Natural killer cell treated with Interleukin-12 subunit alpha and Interleukin-12 subunit beta and Interleukin-15 and Interleukin-18, amount 100 ng/mL, for 72 hours (primary cell): ENCODE results near the gene TRMT10B. TPM values are rescaled to one million over a fixed set of nuclear protein-coding genes. Genes with fewer than 3 reads are reported as not detected.
"Not testable (repeated sequence)": the region's sequence is repeated elsewhere in the genome, so short reads cannot be mapped to it uniquely, and the experiment has no call there.

Source experiments
- ATAC-seq, 2 donors: fragments of 150-1000 bp; cut with Tn5 transposase in 1 of 2; sonication (Bioruptor Pico), chemical (Tn5 transposase) in 1 of 2; 2 replicates each; pipeline ENCODE4 v1.10.0; 2021
- DNase-seq: peaks from one replicate; pipeline ENCODE4 v3.0.0; 2022; ENCODE audit warnings: low spot score
- H3K27ac Mint-ChIP-seq, 2 donors: 1 replicate in 1 of 2; 2 replicates in 1 of 2; pipeline ENCODE4 v1.8.0; 2022; ENCODE audit warnings: mixed read lengths in 2 of 2, mild to moderate bottlenecking in 1 of 2, moderate library complexity in 1 of 2
- H3K27me3 Mint-ChIP-seq, 2 donors: 1 replicate in 1 of 2; 2 replicates in 1 of 2; pipeline ENCODE4 v1.8.0; 2022; ENCODE audit warnings: mixed read lengths in 2 of 2
- H3K36me3 Mint-ChIP-seq: one replicate; pipeline ENCODE4 v1.8.0; 2022; ENCODE audit warnings: mixed read lengths
- H3K4me1 Mint-ChIP-seq, 2 donors: 1 replicate in 1 of 2; 2 replicates in 1 of 2; pipeline ENCODE4 v1.8.0; 2022; ENCODE audit warnings: low read depth in 2 of 2, mixed read lengths in 2 of 2, mild to moderate bottlenecking in 1 of 2
- H3K4me3 Mint-ChIP-seq: one replicate; pipeline ENCODE4 v1.8.0; 2022; ENCODE audit warnings: mixed read lengths
- H3K9me3 Mint-ChIP-seq: 2 replicates; pipeline ENCODE4 v1.8.0; 2022; ENCODE audit warnings: mixed read lengths
- total RNA-seq, 2 donors: library from RNA; stranded (reverse); gene quantifications; one replicate each; pipeline ENCODE4 v1.2.3, GENCODE V29; 2022

TRMT10B gene
- total RNA-seq, 2 donors from 2014 or later: 12.1 to 19.0 TPM

DNA sequence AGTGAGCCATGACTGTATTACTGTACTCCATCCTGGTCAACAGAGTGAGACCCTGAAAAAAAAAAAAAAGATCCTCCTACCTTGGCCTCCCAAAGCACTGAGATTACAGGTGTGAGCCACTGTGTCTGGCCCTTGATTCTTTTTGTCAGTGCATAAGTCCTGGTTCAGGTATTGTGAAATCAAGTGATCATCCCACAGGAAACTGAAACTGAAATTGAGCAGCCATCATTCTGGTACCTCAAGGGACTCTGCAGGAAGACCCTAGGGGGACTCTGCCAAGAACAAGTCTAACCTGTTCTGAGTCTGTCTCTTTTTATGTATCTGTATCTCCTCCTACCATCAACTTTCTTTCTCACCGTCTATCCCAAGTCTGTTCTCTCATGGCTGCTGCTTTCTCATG is 45.1 kb downstream of the TRMT10B start:
- Mint-ChIP-seq H3K9me3 (no peaks in the 10 kb centered on the region), H3K36me3 (peaks cover 5% of the 10 kb centered on the region), H3K27me3 (peaks cover 0 to 3% of the 10 kb centered on the region in 2 donors), H3K4me3 (peak overlapping the region; percentile 87), H3K4me1 (peaks cover 23% of the 10 kb centered on the region in 2 donors), H3K27ac (peak overlapping the region; percentile 2 to 45)
- DNase-seq (no peak), ATAC-seq (peak in 1 of 2 donors; percentile 43)

DNA sequence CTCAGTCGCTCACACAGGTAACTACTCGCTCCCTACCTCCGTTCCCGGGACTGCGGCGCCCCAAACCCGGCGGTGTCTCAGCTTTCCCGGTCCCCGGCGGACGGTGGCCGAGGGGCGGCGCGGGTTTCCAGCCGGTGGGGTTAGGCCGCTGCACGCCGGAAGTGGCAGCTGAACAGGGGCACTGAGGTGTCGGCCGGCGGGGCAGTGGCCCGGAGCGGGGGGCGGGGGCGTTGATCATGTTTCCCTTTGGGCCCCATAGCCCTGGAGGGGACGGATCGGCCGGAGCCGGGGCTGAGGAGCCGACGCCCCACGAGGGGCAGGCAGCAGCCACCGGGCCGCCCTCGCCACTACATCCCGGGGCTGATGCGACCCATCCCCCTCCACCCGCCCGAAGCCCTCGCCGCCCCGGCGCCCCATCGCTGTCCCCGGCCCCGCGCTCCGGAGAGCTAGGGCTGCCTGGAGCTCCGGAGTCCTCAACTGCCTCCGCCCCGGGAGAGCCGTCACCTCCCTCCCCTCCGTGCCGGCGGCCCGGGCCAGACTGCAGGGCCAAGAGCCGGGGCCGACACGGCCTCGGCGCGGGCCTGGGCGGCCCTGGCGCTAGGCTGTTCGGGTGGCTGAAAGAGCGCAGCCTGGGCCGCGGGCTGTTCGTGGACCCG is 47.2 kb downstream of the TRMT10B start, which contains the start of gene DCAF10:
DCAF10 (plus strand) TSS at position 167 of the 656 bp plus-strand sequence; CDS start at position 237, 70 bp downstream.
- Mint-ChIP-seq H3K36me3 (peaks cover 5% of the 10 kb centered on the region), H3K4me3 (peak within 1 kb of the TSS; percentile 87), H3K27me3 (no peaks in the 10 kb centered on the region), H3K27ac (peak within 1 kb of the TSS; percentile 55 to 85), H3K9me3 (no peaks in the 10 kb centered on the region), H3K4me1 (peaks cover 23 to 29% of the 10 kb centered on the region in 2 donors)
- DNase-seq (peak; percentile 91), ATAC-seq (peak; percentile 91 to 93)

DNA sequence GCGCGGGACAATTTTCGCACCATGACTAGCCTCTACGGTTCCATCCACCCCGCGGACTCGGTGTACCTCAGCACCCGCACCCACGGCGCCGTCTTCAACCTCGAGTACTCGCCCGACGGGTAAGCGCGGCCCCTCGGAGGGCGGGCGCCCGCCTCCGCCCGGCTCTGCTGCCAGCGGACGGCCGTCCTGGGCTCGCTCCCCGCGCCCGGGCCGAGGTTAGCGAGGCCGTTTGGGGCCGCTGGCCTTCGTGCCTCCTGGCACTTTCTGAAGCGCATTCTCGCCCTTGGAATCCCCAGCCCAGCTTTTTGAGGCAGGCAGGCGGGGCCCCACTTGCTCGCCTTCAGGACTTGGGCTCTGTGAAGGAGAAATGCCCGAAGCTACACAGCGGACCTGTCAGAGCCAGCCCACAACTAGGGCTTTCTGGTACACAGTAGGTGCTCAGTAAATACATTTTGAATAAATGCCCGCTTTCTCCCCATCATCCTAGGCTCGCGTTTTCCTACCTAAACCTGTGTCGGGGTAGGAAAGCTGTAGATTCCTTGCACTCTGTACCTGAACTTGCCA is 47.8 kb downstream of the TRMT10B start:
- H3K9me3 Mint-ChIP-seq: no peaks in the 10 kb centered on the region
- H3K27ac Mint-ChIP-seq: peak overlapping the region; percentile 55 to 85
- no peak for DNase-seq
- H3K36me3 Mint-ChIP-seq: peaks cover 5% of the 10 kb centered on the region
- peak overlapping the region; percentile 87 for H3K4me3 Mint-ChIP-seq
- peaks cover 27 to 29% of the 10 kb centered on the region in 2 donors for H3K4me1 Mint-ChIP-seq
- no peaks in the 10 kb centered on the region for H3K27me3 Mint-ChIP-seq
- peak; percentile 66 to 72 for ATAC-seq

DNA sequence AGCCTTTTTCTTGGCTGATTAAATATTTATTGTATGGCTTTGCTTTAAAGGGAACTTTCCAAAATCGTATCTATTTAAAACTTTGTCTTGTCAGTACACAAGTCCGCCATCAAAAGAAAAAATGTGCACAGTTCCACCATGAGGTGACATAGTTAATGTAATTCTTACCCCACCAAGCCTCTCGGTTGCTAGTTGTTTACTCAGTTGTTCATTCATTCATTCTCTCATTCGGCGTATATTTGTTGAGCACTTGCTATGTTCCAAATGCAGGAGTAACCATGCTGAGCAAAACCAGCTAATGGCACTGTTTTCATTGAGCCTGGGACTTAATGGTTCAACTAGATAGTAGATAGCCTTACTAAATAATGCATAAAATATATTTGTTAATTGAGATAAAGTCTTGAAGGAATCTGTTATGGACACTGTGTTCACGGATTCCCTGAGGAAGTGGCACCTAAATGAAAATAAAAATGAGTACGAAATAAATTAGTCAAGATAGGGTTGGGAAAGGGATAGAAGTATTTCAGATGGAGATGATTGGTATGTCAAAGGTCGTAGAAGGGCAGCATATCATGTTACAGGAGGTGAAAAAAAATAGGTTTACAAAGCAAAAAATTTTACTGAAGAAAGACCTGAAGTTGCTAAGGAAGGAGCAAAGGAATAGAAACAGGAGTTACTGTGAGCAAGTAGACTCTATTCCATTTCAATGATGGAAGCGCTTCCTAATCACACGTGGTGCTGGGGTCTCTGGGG is 48.5 kb downstream of the TRMT10B start:
- H3K27ac Mint-ChIP-seq: peak overlapping the region; percentile 55 to 85
- peaks cover 29% of the 10 kb centered on the region in 2 donors for H3K4me1 Mint-ChIP-seq
- no peaks in the 10 kb centered on the region for H3K9me3 Mint-ChIP-seq
- no peaks in the 10 kb centered on the region for H3K36me3 Mint-ChIP-seq
- DNase-seq (no peak), ATAC-seq (no peak)
- peak overlapping the region; percentile 87 for H3K4me3 Mint-ChIP-seq
- H3K27me3 Mint-ChIP-seq: no peaks in the 10 kb centered on the region

DNA sequence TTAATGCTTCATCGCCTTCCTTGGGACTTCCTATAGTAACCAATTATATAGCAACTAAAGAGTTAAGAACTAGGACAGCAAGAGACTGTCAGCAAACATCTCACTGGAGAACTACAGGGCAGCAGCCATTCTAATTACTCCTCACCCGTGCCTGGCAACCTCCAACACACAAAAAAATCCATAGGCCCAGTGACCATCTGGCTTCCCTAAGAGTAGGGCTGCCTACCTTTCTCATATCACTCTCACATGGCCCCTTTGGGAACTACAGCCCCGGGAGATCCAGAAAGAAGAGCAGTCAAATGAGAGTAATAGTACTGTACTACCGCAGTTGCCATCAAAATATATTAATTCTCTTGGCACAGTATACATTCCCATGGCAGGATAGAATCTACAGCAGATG is 52.7 kb downstream of the TRMT10B start:
- H3K9me3 Mint-ChIP-seq: no peaks in the 10 kb centered on the region
- H3K4me1 Mint-ChIP-seq: peaks cover 18 to 23% of the 10 kb centered on the region in 2 donors
- ATAC-seq (no peak), DNase-seq (no peak)
- no peak overlapping the region for H3K4me3 Mint-ChIP-seq
- H3K27ac Mint-ChIP-seq: no peak overlapping the region
- no peaks in the 10 kb centered on the region for H3K36me3 Mint-ChIP-seq
- no peaks in the 10 kb centered on the region for H3K27me3 Mint-ChIP-seq

DNA sequence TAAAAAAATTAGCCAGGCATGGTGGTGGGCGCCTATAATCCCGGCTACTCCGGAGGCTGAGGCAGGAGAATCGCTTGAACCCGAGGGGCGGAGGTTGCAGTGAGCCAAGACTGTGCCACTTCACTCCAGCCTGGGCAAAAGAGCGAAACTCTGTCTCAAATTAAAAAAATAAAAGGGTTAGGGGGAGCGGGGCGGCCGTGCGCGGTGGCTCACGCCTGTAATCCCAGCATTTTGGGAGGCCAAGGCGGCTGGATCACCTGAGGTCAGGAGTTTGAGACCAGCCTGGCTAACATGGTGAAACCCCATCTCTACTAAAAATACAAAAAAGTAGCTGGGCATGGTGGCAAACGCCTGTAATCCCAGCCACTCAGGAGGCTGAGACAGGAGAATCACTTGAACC is 56.1 kb downstream of the TRMT10B start:
- H3K4me1 Mint-ChIP-seq: peaks cover 13 to 16% of the 10 kb centered on the region in 2 donors
- not testable (repeated sequence) for H3K27me3 Mint-ChIP-seq, H3K4me3 Mint-ChIP-seq, DNase-seq, ATAC-seq, H3K27ac Mint-ChIP-seq, H3K9me3 Mint-ChIP-seq, H3K36me3 Mint-ChIP-seq

DNA sequence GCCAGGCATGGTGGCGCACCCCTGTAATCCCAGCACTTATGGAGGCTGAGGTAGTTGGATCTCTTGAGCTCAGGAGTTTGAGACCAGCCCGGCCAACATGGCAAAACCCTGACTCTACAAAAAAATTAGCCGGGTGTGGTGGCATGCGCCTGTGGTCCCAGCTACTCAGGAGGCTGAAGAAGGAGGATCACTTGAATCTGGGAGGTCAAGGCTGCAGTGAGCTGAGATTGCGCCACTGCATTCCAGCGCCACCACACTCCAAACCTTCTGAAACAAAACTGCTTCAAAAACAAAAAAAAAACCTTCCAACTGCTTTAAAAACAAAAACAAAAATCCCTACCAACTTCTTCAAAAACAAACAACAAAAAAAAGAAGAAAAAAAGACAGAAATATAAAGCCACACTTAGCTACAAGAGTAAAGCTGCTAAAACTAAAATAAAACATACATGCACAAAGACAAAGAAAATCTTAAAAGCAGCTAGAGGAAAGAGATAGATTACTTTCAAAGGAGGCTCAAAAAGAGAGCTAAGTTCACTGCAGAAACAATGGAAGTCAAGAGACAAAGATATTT is 58.4 kb downstream of the TRMT10B start:
- H3K27ac Mint-ChIP-seq: peak overlapping the region in 1 of 2 donors; percentile 35
- H3K36me3 Mint-ChIP-seq: no peaks in the 10 kb centered on the region
- DNase-seq: no peak
- H3K9me3 Mint-ChIP-seq: no peaks in the 10 kb centered on the region
- ATAC-seq: no peak
- peaks cover 9 to 11% of the 10 kb centered on the region in 2 donors for H3K4me1 Mint-ChIP-seq
- H3K27me3 Mint-ChIP-seq: no peaks in the 10 kb centered on the region
- H3K4me3 Mint-ChIP-seq: no peak overlapping the region

DNA sequence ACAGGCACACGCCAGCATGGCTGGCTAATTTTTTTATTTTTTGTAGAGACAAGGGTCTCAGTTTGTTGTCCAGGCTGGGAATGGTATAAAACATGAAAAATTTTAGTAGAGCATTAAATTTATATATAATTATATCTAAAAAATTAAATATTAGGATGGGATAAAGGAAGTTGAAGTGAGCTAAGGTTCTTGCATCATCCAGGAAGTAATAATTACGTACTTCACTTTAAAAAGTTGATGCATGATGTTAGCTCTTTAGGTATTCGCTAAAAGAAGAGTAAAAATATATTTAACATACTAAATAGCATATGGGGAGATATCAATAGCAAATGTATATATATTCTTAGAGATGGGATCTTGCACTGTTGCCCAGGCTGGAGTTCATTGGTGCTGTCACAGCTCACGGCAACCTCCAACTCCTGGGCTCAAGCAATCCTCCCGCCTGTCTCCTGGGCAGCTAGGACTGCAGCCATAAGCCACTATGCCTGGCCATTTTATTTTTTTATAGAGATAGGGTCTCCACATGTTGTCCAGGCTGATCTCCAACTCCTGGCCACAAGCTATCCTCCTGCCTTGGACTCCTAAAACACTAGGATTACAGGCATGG is 59.3 kb downstream of the TRMT10B start:
- no peak overlapping the region for H3K4me3 Mint-ChIP-seq
- H3K27me3 Mint-ChIP-seq: no peaks in the 10 kb centered on the region
- DNase-seq (no peak), ATAC-seq (no peak)
- no peaks in the 10 kb centered on the region for H3K36me3 Mint-ChIP-seq
- no peaks in the 10 kb centered on the region for H3K9me3 Mint-ChIP-seq
- peak overlapping the region in 1 of 2 donors; percentile 33 for H3K27ac Mint-ChIP-seq
- peaks cover 9 to 11% of the 10 kb centered on the region in 2 donors for H3K4me1 Mint-ChIP-seq

DNA sequence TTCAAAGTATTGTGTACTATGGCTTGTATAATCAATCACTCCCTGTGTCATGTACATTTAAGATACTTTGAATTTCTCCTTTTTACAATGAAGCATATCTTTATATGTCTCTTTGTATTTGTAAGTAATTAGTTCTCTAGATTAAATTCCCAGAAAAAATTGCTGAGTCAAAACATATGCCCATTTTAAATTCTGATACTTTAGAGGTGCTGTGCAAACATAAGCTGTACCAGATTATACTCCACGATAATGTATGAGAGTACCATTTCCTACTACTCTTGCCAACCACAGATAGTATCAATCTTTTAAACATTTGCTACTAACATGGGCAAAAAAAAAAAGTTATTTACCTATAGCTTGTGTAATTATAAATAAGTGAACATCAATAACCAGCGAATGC is 65.2 kb downstream of the TRMT10B start:
- Mint-ChIP-seq H3K27ac (no peak overlapping the region), H3K36me3 (peaks cover 17% of the 10 kb centered on the region), H3K27me3 (no peaks in the 10 kb centered on the region), H3K9me3 (no peaks in the 10 kb centered on the region), H3K4me1 (peaks cover 0 to 2% of the 10 kb centered on the region in 2 donors), H3K4me3 (no peak overlapping the region)
- ATAC-seq: no peak
- DNase-seq: no peak

DNA sequence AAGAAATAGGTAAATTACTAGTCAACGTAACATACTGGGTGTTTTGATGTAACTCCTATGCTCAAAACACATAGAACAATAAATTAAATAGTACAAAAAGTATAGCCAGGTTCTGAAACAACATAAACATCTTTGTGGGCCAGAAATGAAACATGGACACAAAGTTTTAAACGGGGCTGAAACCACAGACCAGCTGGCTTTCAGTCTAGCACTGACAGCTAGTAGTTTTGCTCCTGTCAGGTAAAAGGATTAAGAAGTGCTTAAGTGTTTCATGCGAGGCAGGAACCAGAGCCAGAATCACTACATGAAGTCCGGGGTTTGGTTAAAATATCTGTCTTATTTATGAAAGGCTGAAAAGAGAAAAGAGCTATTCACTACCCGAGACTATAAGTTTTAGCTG is 66.5 kb downstream of the TRMT10B start:
- DNase-seq (no peak), ATAC-seq (no peak)
- no peaks in the 10 kb centered on the region for H3K27me3 Mint-ChIP-seq
- H3K36me3 Mint-ChIP-seq: peaks cover 20% of the 10 kb centered on the region
- H3K27ac Mint-ChIP-seq: no peak overlapping the region
- H3K9me3 Mint-ChIP-seq: no peaks in the 10 kb centered on the region
- H3K4me1 Mint-ChIP-seq: peaks cover 0 to under 1% of the 10 kb centered on the region in 2 donors
- H3K4me3 Mint-ChIP-seq: no peak overlapping the region

DNA sequence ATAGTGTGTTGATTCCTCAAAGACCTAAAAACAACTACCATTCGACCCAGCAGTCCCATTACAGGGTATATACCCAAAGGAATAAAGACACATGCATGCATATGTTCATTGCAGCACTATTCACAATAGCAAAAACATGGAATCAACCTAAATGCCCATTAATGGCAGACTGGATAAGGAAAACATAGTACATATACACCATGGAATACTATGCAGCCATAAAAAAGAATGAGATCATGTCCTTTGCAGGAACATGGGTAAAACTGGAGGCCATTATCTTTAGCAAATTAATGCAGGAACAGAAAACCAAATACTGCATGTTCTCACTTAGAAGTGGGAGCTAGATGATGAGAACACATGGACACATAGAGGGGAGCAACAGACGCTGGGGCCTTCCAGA is 71.6 kb downstream of the TRMT10B start:
- not testable (repeated sequence) for H3K27ac Mint-ChIP-seq, H3K4me1 Mint-ChIP-seq, DNase-seq, ATAC-seq, H3K27me3 Mint-ChIP-seq, H3K4me3 Mint-ChIP-seq, H3K9me3 Mint-ChIP-seq
- H3K36me3 Mint-ChIP-seq: peaks cover 17% of the 10 kb centered on the region

DNA sequence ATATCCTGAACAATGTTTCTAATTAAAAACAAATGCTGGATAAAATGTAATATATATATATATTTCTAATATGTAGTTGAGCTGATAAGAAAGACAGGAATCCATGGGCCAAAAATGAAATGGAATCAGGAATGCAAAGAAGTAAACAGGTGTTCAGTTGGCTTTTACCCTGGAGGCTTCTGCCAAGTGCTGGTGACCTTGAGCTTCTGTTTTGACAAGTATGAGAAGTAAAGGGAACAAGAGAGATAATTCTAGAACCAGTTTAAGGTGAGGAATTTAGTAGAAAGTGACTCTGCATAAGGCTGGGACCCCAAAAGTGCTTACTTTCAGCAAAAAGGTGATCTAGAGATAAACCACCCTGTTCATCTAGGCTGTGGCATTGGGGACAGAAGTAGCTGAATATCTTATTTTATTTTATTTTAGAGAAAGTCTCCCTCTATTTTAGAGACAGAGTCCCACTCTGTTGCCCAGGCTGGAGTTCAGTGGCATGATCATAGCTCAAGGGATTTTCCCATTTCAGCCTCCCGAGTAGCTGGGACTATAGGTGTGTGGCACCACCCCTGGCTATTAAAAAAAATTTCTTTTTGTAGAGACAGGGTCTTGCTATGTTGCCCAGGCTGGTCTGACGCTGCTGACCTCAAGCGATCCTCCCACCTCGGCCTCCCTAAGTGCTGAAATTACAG is 74.0 kb downstream of the TRMT10B start:
- no peak for DNase-seq
- Mint-ChIP-seq H3K4me1 (peaks cover 0 to 2% of the 10 kb centered on the region in 2 donors), H3K27ac (no peak overlapping the region), H3K27me3 (no peaks in the 10 kb centered on the region), H3K4me3 (no peak overlapping the region), H3K9me3 (no peaks in the 10 kb centered on the region), H3K36me3 (peaks cover 5% of the 10 kb centered on the region)
- ATAC-seq: no peak
